Stimulated activated CD4-positive, alpha-beta T cell treated with anti-CD3 and anti-CD28 coated beads, Interleukin-1b, Interleukin-23, amount 100 ng/mL, for 4 hours (primary cell): ENCODE data around the gene STARD10.

ENCODE experiments used
- DNase-seq, 2 donors: peaks; one replicate each; pipeline ENCODE4 v3.0.0-alpha.2; 2020; ENCODE audit warnings: low read depth in 2 of 2

The STARD10 gene

DNA sequence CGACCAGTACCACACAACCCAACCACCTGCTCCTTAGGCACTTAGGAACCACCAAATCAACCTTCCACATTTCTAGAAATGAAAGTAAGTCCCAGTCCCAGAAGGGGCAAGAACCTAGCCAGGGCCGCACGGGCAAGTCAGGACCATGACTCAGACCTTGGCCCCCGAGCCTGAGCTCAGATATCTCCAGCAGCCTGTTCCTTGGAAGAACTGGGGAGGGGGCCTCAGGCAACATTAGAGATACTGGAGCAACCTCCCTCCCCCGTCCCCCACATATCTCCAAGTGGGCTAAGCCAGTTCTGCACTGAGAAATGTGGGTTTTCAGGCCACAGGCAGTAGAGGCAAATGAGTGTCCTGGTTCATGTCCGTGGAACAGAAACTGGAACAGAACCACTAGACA, 49.4 kb downstream of the STARD10 start:
- DNase-seq, result no peak

DNA sequence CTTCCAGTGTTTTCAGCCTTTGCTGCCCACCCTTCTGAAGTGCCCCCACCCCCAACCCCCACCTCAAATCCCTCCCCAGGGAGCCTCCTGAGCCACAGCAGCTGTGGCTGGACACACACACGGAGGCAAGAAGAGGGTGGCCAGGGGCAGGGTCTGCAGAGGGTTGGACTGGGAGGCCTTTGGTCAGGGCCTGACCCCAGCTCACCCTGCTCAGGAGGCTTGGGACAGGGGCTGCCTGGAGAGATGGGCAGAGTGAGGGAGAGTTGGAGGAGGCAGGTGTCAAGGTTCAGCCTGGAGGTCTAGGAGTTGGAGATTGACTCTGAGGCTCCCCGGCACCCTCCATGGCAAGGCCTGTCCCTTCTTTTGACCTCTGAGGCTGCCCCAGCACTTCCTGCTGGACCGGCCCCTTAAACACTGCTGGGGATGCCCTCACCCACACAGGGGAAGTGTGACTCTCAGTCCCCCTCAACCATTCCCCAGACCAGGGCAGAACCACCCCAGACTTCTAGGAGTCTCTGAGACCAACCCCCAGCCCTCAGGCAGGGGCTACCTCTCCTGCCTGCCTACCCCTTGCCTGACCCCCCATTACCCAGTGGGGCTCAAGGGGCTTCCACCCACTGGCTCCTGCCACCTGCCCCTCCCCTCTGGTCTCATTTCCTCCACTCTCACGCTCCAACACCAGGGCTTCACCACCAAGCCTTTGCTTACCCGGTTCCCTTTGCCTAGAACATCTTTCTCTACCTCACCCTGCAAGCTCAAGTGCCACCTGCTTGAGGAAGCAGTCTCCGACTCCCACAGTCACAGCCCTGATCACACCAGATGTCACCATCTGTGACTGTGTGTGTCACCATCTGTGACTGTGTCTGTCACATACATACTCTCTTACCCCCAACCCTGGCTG, 50.3 kb downstream of the STARD10 start:
- DNase-seq, result no peak

DNA sequence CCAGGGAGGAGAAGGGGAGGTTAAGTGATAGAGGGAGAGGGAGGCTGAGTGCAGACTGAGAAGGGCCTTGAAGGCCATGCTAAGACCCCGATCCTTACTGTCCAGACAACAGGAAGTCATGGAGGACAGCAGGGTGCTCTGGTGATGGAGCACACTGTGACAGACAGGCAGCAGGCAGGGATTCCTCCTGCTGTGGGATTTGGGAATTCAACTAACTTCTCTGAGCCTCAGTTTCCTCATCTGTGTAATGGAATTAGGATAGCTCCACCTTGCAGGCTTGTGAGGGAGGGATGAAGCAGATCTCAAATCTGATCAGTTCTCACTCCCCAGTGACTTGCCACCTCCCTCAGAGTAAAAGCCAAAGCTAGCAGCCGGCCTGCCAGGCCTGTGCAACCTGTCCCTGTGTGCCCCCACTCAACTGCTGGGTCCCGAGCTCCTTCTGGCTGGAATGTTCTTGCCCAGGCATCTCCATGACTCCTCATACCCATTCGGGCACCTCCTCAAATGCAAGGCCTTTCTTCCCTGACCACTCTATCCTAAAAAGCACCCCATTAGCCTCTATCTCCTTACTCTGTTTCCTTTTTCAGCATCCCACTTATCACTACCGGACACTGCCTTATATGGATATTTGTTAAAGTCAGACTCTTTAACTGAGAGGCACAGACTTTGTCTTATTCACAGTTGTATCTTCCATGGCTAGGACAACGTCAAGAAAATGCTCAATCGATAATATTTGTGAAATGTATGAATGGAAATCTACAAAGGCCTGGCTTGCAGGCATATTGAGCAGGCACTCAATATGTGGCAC, 51.1 kb downstream of the STARD10 start:
- DNase-seq, result no peak

DNA sequence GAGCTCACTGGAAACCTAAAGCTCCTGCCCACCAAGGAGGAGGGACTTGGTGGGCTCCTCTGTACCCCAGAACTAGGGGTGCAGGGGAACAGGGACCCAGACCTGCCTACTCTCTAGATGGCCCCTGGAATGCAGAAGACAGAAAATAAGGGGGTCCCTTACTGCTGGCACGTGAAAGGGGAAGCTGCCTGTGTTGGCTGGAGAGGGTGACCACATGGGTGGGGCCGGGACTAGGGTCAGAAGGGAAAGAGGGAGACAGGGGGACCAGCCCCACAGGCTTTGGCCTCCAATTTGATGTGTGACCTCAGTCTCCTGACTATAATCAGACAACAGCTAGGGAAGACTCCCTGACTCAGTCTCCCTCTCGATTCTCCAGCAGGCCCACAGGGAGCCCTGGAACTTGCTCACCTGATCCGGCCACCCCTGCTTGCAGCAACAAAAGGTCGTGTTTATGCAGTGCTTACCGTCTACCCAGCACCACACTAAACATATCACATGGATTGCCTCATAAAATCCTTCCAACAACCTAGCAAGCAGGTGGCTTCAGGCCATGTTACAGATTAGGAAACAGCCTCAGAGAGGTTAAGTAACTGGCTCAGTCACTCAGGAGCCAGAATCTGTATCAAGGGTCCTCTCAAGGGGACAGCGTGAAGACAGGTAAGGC, 51.9 kb downstream of the STARD10 start:
- DNase-seq, result no peak

DNA sequence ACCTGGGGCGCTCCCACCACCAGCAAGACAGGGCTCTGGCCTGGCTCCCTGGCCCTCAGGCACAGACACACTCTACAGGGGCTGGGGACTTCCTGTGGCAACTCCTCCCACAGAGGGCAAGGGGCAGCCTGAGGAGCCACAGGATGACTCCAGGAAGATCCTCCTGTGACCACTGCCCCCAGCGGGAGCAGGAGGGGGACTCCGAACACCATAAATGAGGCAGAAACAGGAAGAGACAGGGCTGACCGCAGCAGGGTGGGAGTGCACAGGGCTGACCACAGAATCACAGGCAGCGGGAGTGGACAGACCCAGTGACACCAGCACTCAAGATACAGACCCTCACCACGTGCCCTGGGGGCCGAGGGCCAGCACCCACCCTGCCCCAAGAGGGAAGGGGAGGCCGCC, 52.4 kb downstream of the STARD10 start:
- DNase-seq, result no peak

DNA sequence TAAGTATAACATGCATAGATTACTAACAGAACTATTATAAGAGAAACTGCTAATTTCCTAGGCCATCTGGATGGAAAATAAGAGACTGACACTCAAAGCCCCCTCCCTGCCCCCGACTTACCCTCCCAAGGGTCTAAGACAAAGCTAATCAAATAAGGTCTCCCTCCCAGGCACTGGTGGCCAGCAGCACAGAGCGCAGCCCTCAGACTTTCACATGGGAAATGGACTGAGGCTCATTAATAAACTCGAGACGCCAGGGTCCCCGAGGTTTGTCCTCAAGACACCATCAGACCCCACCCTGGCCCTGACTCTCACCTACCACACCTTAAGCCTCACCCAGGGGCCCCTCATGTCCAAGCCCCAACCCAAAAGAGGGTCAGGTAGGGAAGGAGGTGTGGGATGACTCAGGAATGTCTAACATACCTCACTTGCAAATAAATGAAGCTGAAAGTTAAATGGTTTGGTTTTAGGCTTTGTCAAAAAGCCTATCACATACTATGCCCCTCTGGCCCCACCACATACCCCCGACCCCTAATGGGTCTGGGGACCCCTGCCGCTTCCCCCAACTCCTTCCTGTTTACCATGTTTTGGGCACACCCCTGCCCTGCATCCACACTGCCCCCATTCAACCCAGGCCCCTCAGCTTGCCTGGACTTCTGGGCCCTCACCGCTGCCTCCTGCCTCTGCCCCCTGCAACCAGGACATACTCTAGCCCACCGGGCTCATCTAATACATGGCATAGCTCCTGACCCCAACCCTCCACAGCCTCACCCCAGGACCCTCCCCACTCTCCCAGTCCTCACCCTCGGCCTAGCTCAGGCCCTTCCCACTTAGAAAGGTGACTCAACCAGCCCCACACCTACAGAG, 53.1 kb downstream of the STARD10 start:
- no peak for DNase-seq

DNA sequence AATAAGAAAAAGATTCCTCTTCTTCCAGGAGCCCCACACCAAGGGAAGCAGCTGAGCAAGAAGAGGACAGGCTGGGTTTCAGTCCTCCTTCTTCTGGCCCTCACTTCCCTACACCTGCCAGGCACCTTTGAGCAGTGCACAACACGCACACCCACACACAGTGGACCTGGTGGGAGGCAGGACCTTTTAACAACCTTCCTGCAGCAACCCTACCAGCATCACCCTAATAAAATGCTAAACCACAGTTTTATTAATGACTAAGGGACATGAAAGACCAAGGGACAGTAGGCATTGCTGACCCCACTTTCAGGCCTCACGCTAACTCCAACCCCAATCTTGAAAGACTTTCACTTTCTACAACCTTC, 53.8 kb downstream of the STARD10 start:
- DNase-seq, result no peak

DNA sequence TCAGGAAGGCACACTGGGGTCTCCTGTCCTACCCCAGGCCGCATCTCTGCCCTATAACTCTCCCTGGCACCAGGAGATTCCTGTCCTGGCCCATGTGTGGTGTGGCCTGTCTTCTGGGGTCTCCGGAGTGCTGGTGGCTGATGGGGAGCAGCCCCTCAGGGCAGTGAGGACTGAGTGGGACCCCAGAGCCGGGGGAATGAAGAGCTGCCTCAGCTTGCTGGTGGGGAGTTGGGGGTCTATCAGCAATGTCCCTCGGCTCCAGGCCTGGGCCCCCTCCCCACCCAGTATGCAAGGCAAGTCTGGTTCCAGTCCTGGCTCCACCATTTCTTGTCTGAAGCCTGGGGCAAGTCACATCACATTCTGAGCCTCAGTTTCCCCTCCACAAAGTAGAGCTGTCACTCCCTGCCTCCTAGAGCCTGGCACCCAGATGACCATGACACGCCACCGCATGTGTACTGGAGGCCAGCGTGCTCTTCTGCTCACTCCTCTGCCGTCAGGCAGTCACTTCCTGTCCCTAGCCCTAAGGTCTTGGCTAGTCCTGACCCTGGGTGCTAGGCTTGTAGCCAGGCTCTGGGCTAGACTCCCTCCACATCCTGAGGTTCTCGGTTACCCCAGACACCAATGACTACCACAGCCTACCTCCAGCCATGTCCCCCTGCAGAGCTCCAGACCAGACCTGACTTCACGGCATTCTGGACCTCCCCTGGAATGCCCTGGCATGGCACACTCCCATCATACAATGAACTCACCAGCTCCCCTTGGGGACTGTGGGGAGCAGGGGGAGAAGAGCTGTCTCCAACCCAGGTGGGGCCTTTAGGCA, 54.4 kb downstream of the STARD10 start:
- no peak for DNase-seq

DNA sequence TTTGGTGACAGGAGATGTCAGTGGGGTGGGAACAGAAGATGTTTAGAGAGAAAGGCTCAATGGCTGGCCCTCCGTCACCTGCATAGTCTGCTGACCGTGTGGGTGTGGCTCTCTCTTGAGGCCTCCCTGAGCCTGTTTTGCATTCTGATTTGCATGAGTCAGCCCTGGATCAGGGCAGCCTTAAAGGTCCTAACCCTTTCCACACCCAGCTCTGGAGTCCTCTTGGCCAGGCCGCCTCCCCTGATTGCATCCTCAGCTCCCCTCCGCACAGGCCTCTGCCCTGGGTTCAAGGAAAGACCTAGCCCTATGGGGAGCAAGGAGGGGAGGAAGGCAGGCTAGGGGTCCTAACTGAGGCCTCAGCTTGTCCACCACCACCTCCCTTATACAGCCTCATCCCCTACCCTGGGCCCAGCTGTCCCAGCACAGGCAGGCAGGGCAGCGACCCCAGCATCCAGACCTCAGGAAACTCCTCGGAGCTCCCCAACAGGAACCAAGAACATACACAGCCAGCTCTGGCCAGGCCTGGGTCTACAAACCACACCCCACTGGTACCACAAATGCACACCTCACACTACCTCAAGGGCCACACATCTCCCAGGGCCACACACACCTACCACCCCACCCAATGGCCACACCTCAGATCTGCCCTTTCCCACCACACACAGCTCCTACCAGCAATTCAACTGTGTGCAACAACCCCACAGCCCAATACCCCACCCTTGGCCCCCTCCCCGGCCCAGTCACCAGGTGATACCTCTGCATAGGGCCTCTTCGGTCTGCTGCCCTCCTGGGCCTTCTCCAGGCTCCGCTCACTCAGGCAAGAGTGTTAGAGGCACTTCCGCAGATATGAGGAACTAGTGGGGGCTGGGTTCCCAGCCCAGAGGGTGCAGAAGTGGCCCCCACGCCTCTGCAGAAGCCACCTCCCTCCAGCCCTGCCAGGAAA, 55.4 kb downstream of the STARD10 start:
- no peak for DNase-seq

DNA sequence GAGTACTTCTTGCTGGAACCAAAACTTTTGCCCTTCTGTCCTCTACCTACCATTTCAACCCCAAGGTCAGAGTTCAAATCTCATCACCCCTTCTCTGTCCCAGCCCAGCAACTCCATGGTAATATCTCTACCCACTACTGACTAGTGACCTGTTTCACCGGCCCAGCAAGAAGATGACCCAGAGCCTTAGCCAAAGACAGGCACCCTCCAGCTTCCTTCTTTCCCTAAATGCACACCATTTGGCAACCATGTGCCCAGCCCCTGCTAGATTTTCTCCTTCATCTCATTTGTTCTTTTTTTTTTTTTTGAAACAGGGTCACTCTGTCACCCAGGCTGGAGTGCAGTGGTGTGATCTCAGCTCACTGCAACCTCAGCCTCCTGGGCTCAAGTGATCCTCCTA, 56.5 kb downstream of the STARD10 start:
- DNase-seq, result no peak

DNA sequence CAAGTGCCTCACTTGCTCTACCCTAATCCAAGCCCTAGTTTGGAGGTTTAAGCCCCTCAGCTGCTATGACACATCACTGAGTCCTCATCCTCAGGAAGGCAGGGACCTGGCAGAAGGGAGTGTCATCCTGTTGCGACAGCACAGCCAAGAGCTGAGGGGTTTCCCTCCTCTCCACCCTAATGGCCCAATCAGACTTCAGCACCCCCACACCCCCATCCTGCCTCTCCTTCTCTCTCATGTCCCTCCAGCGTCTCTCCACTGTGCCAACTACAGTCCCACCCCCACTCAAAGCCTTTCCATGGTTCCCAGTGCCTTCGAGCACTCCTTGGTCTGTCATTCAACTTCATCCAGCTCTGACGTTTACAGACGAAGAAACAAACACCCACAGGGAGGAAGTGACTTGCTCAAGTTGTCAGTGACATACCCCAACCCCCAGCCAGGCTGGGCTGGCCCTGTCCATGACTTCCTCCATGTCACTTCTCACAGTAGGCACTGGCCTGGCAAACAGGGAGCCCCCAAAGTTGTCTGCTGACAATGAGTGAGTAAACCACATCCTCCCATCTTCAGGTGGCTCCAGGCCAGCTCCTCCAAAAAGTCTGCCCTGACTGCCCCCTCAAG, 57.3 kb downstream of the STARD10 start:
- DNase-seq, result peak; percentile 37 to 41

DNA sequence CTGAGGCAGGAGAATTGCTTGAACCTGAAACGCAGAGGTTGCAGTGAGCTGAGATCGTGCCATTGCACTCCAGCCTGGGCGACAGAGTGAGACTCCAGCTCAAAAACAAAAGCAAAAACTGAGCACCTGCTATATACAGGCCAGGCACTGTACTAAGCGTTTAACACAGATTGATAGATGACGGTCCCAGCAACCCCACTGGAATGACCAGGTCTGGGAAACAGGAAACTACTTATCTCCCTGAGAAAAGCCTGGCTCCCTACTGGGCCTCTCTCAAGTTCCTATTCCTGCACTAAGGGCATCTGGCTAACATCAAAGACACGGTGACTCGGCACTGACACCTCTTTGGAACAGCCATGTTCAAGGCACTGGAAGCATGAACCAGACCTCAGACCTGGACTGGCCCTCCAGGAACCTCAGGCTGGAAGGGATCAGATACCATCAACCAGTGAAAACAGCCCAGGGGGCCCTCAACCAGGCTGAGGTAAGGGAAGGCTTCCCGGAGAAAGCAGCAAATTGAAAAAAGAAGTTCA, 58.3 kb downstream of the STARD10 start:
- DNase-seq, result no peak

DNA sequence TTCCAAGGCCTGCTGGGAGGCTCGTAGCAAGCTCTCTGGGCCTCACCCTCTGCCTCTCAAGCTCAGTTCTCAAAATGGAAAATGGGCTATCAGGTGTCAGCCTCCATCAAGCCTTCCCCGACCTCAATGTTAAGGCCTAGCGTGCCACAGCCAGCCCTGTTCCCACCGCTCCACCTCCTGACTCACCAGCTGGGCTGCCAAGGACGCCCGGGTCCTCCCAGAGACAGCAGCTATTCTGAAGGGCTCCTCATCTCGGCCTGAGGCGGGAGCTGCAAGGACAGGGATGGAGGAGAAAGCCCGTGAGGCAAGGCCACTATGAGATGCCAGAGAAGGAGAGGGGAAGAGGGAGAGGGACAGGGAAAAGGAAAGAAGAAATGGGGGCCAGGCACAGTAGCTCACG, 61.5 kb downstream of the STARD10 start:
- no peak for DNase-seq

DNA sequence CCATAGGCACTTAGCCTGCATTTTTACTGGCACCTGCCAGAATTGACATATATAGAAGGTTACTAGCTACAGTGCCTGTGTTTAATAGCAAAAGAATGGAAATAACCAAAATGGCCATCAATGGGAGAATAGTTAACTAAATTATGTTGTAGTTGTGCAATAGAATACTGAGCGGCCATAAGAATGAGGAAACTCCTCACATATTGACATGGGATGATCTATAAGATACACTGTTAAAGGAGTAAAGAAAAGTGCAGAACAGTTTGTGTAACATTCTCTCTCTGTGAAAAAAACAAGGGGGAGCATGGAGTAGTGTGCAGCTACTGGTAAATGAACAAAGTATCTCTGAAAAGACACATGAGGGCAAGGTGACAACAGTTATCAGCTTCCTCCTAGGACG, 63.1 kb downstream of the STARD10 start:
- no peak for DNase-seq

DNA sequence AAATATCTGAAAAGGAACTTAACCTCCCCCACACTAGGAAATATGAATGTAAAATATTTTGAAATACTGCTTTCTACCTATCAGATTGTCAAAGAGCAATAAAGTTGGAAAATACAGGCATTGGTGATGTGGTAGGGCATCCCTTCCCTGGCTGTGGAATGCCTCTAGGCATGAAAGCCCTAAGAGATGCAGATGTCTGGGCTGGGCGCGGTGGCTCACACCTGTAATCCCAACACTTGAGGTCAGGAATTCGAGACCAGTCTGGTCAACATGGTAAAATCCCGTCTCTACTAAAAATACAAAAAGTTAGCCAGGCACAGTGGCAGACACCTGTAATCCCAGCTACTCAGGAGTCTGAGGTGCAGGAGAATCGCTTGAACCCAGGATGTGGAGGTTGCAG, 63.6 kb downstream of the STARD10 start:
- no peak for DNase-seq

DNA sequence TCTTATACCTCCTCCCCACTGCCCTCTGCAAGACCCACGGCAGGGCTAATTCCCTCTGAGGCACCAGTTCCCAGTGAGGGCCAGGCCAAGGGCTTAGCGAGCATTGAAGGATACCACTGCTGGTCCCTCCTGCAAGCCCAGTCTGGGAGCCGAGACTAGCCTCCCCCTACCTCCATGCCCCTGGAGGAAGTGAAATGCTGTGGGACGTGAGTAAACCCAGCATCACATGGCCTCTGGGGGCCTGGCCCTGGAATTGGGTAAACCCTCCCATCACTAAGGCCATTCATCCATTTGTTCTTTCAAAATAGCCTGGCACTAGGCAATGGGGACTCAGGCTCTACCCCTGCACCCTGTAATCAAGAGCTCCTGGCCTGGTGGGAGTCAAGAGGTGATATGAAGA, 66.3 kb downstream of the STARD10 start:
- no peak for DNase-seq

DNA sequence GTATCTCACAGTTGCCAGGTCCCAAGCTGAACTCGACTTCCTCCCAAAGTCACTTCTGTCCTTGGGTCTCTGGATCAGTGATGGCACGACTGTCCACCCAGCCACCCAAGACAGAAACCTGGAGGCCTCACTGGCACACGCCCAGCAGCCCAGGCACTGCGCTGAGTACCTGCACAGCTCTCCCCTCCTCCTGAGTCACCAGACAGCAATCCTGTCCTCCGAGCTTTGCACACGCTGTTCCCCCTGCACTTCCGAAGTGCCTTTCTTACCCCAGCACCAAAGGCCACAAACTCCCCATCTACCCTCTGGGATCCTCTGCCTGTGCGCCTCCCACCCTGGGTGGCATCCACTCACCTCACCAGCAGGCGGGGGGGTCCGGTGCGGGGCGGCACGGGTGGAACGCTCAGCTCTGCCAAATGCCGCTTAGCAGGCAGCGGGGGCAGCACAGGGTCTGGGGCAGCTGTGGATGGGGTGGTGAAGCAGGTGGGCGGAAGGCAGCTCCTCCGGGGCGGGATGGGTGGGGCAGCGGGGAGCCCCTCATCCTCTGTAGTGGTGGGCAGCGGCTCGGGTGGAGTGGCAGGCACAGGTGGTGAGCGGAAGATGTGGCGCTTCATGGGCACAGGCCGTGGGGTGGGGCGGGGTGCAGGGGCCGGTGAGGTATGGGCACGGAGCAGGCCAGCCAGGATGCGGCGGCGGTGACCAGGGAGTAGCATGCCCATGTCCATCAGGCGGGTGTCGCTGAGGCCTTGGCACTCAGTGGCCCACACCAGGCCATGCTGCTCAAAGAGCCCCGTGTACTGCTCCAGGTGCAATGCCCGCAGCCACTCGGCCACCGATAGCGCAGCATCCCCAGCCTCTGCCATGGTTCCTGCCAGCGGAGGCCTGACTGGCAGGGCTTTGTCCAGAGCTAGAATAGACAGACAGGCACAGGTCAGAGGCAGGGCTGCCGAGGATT, 67.3 kb downstream of the STARD10 start:
- DNase-seq, result no peak

DNA sequence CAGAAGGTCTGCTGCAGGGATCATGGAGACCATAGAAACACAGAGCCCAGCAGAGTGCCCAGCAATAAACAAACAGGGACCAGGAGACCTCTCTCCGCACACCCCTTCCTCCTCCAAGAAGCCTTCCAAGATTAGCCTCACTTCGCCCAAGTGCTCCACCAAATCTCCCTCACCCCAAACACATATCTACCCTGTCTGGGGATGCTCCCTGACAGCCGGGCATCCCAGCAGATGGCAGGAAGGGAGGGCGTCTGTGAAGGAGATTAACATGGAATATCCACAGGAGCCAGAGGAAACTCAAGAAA, 68.2 kb downstream of the STARD10 start:
- DNase-seq, result no peak
